HFFc6 (cell line): Measurements from ENCODE around the gene NR5A2. TPM values are rescaled to one million over a fixed set of nuclear protein-coding genes. Genes with fewer than 3 reads are reported as not detected.

Source experiments
- DNase-seq: peaks from one replicate; pipeline ENCODE4 v3.0.0-alpha.2; 2018
- H3K27ac Mint-ChIP-seq: 2 replicates; pipeline ENCODE4 v1.8.0; 2020; ENCODE audit warnings: mild to moderate bottlenecking, mixed read lengths
- H3K27me3 Mint-ChIP-seq: 2 replicates; pipeline ENCODE4 v1.8.0; 2021; ENCODE audit warnings: mild to moderate bottlenecking, moderate library complexity, mixed read lengths; ENCODE audit not compliant: insufficient read depth
- H3K36me3 Mint-ChIP-seq: 2 replicates; pipeline ENCODE4 v1.8.0; 2021; ENCODE audit warnings: low read depth, mixed read lengths
- H3K4me1 Mint-ChIP-seq: 2 replicates; pipeline ENCODE4 v1.8.0; 2020; ENCODE audit warnings: low read depth, mixed read lengths
- H3K4me3 Mint-ChIP-seq: 2 replicates; pipeline ENCODE4 v1.8.0; 2020; ENCODE audit warnings: mild to moderate bottlenecking, moderate library complexity, mixed read lengths
- H3K9me3 Mint-ChIP-seq: 2 replicates; pipeline ENCODE4 v1.8.0; 2020; ENCODE audit warnings: mild to moderate bottlenecking, mixed read lengths
- CTCF ChIP-seq: fragments of 200-600 bp; sonication (generic); IDR thresholded peaks from 2 replicates; pipeline ENCODE4 v1.5.0; 2021; ENCODE audit warnings: antibody characterized with exemption, mild to moderate bottlenecking
- total RNA-seq, 6 experiments: library from RNA; stranded (reverse); fragmentation: NEBNext Ultra II Directional; extraction: Animal tissue kit (Norgen Biotek cat#: 25700); gene quantifications; 2 replicates in 1 of 6; 3 replicates in 5 of 6; pipeline ENCODE4 v1.2.3, GENCODE V29; 2021

The NR5A2 gene
- total RNA-seq, 6 experiments from 2014 or later = 0.09 to 1.9 (median 0.97) TPM

GRCh38 chr1:200051620-200052019 is 24.1 kb downstream of the NR5A2 start:
- TF ChIP-seq CTCF = no peak
- H3K9me3 Mint-ChIP-seq = no peaks in the 10 kb centered on the region
- peaks cover 12% of the 10 kb centered on the region; the same call in 1 of the 2 replicates for H3K4me1 Mint-ChIP-seq
- H3K4me3 Mint-ChIP-seq = no peak overlapping the region
- no peak for DNase-seq
- no peak overlapping the region for H3K27ac Mint-ChIP-seq
- H3K36me3 Mint-ChIP-seq = no peaks in the 10 kb centered on the region
- H3K27me3 Mint-ChIP-seq = peaks cover 17% of the 10 kb centered on the region

GRCh38 chr1:200053091-200053490 is 25.6 kb downstream of the NR5A2 start:
- no peaks in the 10 kb centered on the region for H3K9me3 Mint-ChIP-seq

GRCh38 chr1:200053646-200054045 is 26.1 kb downstream of the NR5A2 start:
- no peak for DNase-seq
- Mint-ChIP-seq H3K36me3 (no peaks in the 10 kb centered on the region), H3K4me1 (peaks cover 12% of the 10 kb centered on the region; the same call in 1 of the 2 replicates), H3K27me3 (peaks cover 17% of the 10 kb centered on the region), H3K9me3 (no peaks in the 10 kb centered on the region), H3K4me3 (no peak overlapping the region), H3K27ac (no peak overlapping the region)
- TF ChIP-seq CTCF = no peak

More at GRCh38 chr1:200053091-200053490, 25.6 kb downstream of the NR5A2 start:
- TF ChIP-seq CTCF = no peak
- Mint-ChIP-seq H3K4me1 (peaks cover 12% of the 10 kb centered on the region; the same call in 1 of the 2 replicates), H3K27ac (no peak overlapping the region), H3K4me3 (no peak overlapping the region), H3K36me3 (no peaks in the 10 kb centered on the region), H3K27me3 (peaks cover 20% of the 10 kb centered on the region)
- DNase-seq = no peak

GRCh38 chr1:200058341-200058740 is 30.8 kb downstream of the NR5A2 start:
- Mint-ChIP-seq H3K9me3 (no peaks in the 10 kb centered on the region), H3K27me3 (peaks cover 21% of the 10 kb centered on the region; the same call in 1 of the 2 replicates), H3K4me1 (peaks cover 7% of the 10 kb centered on the region; the same call in 1 of the 2 replicates), H3K36me3 (no peaks in the 10 kb centered on the region), H3K27ac (no peak overlapping the region), H3K4me3 (no peak overlapping the region)
- DNase-seq = no peak
- no peak for TF ChIP-seq CTCF

GRCh38 chr1:200062143-200062542 is 34.6 kb downstream of the NR5A2 start:
- no peak for TF ChIP-seq CTCF
- Mint-ChIP-seq H3K36me3 (no peaks in the 10 kb centered on the region), H3K9me3 (no peaks in the 10 kb centered on the region), H3K4me1 (no peaks in the 10 kb centered on the region), H3K4me3 (no peak overlapping the region), H3K27me3 (peaks cover 13% of the 10 kb centered on the region; the same call in 1 of the 2 replicates), H3K27ac (no peak overlapping the region)
- DNase-seq = no peak
